Measurements from ENCODE around the gene TRIM8. TPM values are rescaled to one million over a fixed set of nuclear protein-coding genes. Genes with fewer than 3 reads are reported as not detected.

TRIM8 gene
- total RNA-seq, 2 donors from 2014 or later, result 27.7 to 32.7 TPM

- Mint-ChIP-seq H3K27me3 (ENCODE audit: insufficient read depth) (no peaks in the 10 kb centered on the region), H3K4me1 (peaks cover 29% of the 10 kb centered on the region), H3K4me3 (no peak overlapping the region), H3K36me3 (ENCODE audit: low read depth) (peaks cover 17% of the 10 kb centered on the region), H3K9me3 (no peaks in the 10 kb centered on the region), H3K27ac (peak overlapping the region; percentile 58)
- H3K27ac ChIP-seq (ENCODE audit: low read depth, low read length), result no peak overlapping the region
- TF ChIP-seq CTCF (conservative IDR thresholded peaks at IDR 0.05), result peak; percentile 89
- H3K36me3 ChIP-seq (ENCODE audit: control insufficient read depth, insufficient read depth, low read length), result peaks cover 28% of the 10 kb centered on the region
- H3K4me3 ChIP-seq (ENCODE audit: low read length), result no peak overlapping the region
- no peaks in the 10 kb centered on the region for H3K9me3 ChIP-seq (ENCODE audit: control insufficient read depth, low read length)
- peak; percentile 90 for DNase-seq
- H3K27me3 ChIP-seq (ENCODE audit: control insufficient read depth, insufficient read depth, low read length, poor library complexity, severe bottlenecking), result no peaks in the 10 kb centered on the region
- WGBS, 2 experiments (ENCODE audit: insufficient coverage in 1 of 2, insufficient read length in 1 of 2), result 60% methylated on average over 3 of the region's 3 CpGs; no CpG with 5 or more reads in 1 of the 2 experiments
- H3K9ac ChIP-seq (ENCODE audit: extremely low read depth, low read length, poor library complexity, severe bottlenecking), result no peak overlapping the region
- H3K4me1 ChIP-seq (ENCODE audit: control insufficient read depth, insufficient read depth, low read length), result peaks cover 13% of the 10 kb centered on the region
These were observed 47.7 kb upstream of the TRIM8 start for GRCh38 chr10:102596506-102596971.

GRCh38 chr10:102597131-102597991, 46.9 kb upstream of the TRIM8 start:
- Histone ChIP-seq H3K9me3 (ENCODE audit: control insufficient read depth, low read length) (no peaks in the 10 kb centered on the region), H3K27ac (ENCODE audit: low read depth, low read length) (no peak overlapping the region), H3K27me3 (ENCODE audit: control insufficient read depth, insufficient read depth, low read length, poor library complexity, severe bottlenecking) (no peaks in the 10 kb centered on the region), H3K9ac (ENCODE audit: extremely low read depth, low read length, poor library complexity, severe bottlenecking) (no peak overlapping the region), H3K4me3 (ENCODE audit: low read length) (no peak overlapping the region), H3K4me1 (ENCODE audit: control insufficient read depth, insufficient read depth, low read length) (peaks cover 12% of the 10 kb centered on the region), H3K36me3 (ENCODE audit: control insufficient read depth, insufficient read depth, low read length) (peaks cover 28% of the 10 kb centered on the region)
- H3K4me3 Mint-ChIP-seq, result no peak overlapping the region
- no peaks in the 10 kb centered on the region for H3K27me3 Mint-ChIP-seq (ENCODE audit: insufficient read depth)
- peaks cover 29% of the 10 kb centered on the region for H3K4me1 Mint-ChIP-seq
- H3K9me3 Mint-ChIP-seq, result no peaks in the 10 kb centered on the region
- H3K36me3 Mint-ChIP-seq (ENCODE audit: low read depth), result peaks cover 17% of the 10 kb centered on the region
- 92 to 97% methylated on average over 14 to 16 of the region's 16 CpGs for WGBS, 2 experiments (ENCODE audit: insufficient coverage in 1 of 2, insufficient read length in 1 of 2)
- TF ChIP-seq CTCF (conservative IDR thresholded peaks at IDR 0.05), result no peak
- no peak overlapping the region for H3K27ac Mint-ChIP-seq
- peak; percentile 35 for DNase-seq

GRCh38 chr10:102598243-102598642, 46.0 kb upstream of the TRIM8 start:
- Histone ChIP-seq H3K27ac (ENCODE audit: low read depth, low read length) (no peak overlapping the region), H3K9me3 (ENCODE audit: control insufficient read depth, low read length) (no peaks in the 10 kb centered on the region), H3K4me3 (ENCODE audit: low read length) (no peak overlapping the region), H3K4me1 (ENCODE audit: control insufficient read depth, insufficient read depth, low read length) (peaks cover 4% of the 10 kb centered on the region), H3K36me3 (ENCODE audit: control insufficient read depth, insufficient read depth, low read length) (peaks cover 28% of the 10 kb centered on the region), H3K9ac (ENCODE audit: extremely low read depth, low read length, poor library complexity, severe bottlenecking) (no peak overlapping the region), H3K27me3 (ENCODE audit: control insufficient read depth, insufficient read depth, low read length, poor library complexity, severe bottlenecking) (no peaks in the 10 kb centered on the region)
- Mint-ChIP-seq H3K27ac (no peak overlapping the region), H3K4me1 (peaks cover 20% of the 10 kb centered on the region), H3K27me3 (ENCODE audit: insufficient read depth) (no peaks in the 10 kb centered on the region), H3K36me3 (ENCODE audit: low read depth) (peaks cover 24% of the 10 kb centered on the region), H3K9me3 (no peaks in the 10 kb centered on the region), H3K4me3 (no peak overlapping the region)
- no peak for TF ChIP-seq CTCF (conservative IDR thresholded peaks at IDR 0.05)
- 90 to 92% methylated on average over 8 of the region's 8 CpGs for WGBS, 2 experiments (ENCODE audit: insufficient coverage in 1 of 2, insufficient read length in 1 of 2)
- DNase-seq, result no peak

Data from endodermal cell (in vitro differentiated cells).